AG04449 (cell line): ENCODE results near the gene MYADML2.

Source experiments
- CTCF ChIA-PET: fragments of 350-600 bp; formaldehyde crosslinking; extraction: SDS; loops from one replicate; lab custom pipeline; 2021; ENCODE audit warnings: antibody characterized with exemption; lab: Yijun Ruan, JAX
- POLR2A ChIA-PET: fragments of 400-600, 350-600 bp; formaldehyde crosslinking; extraction: SDS; loops from one replicate; lab custom pipeline; 2020; ENCODE audit warnings: antibody characterized with exemption, inconsistent platforms; lab: Yijun Ruan, JAX
- DNase-seq: peaks from one replicate; pipeline ENCODE4 v3.0.0-alpha.2; 2010; ENCODE audit warnings: low read depth, low spot score
- H3K4me3 ChIP-seq: 2 replicates; pipeline ENCODE4 v1.5.1; 2011; ENCODE audit warnings: low read depth, mild to moderate bottlenecking, control low read depth, low read length
- CTCF ChIP-seq: IDR thresholded peaks from one replicate; pipeline ENCODE4 v1.5.1; 2011; ENCODE audit warnings: mild to moderate bottlenecking, moderate library complexity, low read length, control low read depth, inconsistent platforms; ENCODE audit not compliant: insufficient read depth; ENCODE audit errors: missing control alignments

MYADML2 gene

GRCh38 chr17:81909231-81909630, 37.8 kb downstream of the MYADML2 start:
- CTCF ChIA-PET = interaction anchor here (1.1 kb wide), 1 partner anchor 20 kb away, joined by 5 read pairs; no protein-coding TSS in a partner anchor
- H3K4me3 ChIP-seq = no peak overlapping the region
- POLR2A ChIA-PET = no interaction called here
- TF ChIP-seq CTCF = no peak
- no peak for DNase-seq

- DNase-seq = no peak
- no peak for TF ChIP-seq CTCF
- ChIA-PET CTCF (no interaction called here), POLR2A (no interaction called here)
- H3K4me3 ChIP-seq = no peak overlapping the region
Observed at GRCh38 chr17:81908793-81909192, 38.2 kb downstream of the MYADML2 start.

GRCh38 chr17:81907219-81908145, 39.6 kb downstream of the MYADML2 start:
- CTCF ChIA-PET = no interaction called here
- no peak overlapping the region for H3K4me3 ChIP-seq
- no peak for DNase-seq
- POLR2A ChIA-PET = no interaction called here
- no peak for TF ChIP-seq CTCF

- ChIA-PET POLR2A (no interaction called here), CTCF (no interaction called here)
- TF ChIP-seq CTCF = no peak
- H3K4me3 ChIP-seq = no peak overlapping the region
- DNase-seq = no peak
Observed at GRCh38 chr17:81906476-81907218, 40.4 kb downstream of the MYADML2 start.

- CTCF ChIA-PET = no interaction called here
- DNase-seq = no peak
- TF ChIP-seq CTCF = no peak
- POLR2A ChIA-PET = no interaction called here
- H3K4me3 ChIP-seq = no peak overlapping the region
Observed at GRCh38 chr17:81905993-81906392, 41.0 kb downstream of the MYADML2 start.

GRCh38 chr17:81905424-81905875, 41.6 kb downstream of the MYADML2 start:
- ChIA-PET CTCF (no interaction called here), POLR2A (no interaction called here)
- no peak for TF ChIP-seq CTCF
- no peak for DNase-seq
- no peak overlapping the region for H3K4me3 ChIP-seq
